Nephron (organoid): ENCODE results near the gene TNPO2.

Source experiments
- H3K27ac Mint-ChIP-seq, 3 experiments: 2 replicates each; pipeline ENCODE4 v1.8.0; 2020; ENCODE audit warnings: mixed read lengths in 3 of 3, mild to moderate bottlenecking in 2 of 3, moderate library complexity in 1 of 3
- H3K27me3 Mint-ChIP-seq: 2 replicates; pipeline ENCODE4 v1.8.0; 2021; ENCODE audit warnings: low read depth, mild to moderate bottlenecking, moderate library complexity, mixed read lengths
- H3K36me3 Mint-ChIP-seq: 2 replicates; pipeline ENCODE4 v1.8.0; 2020; ENCODE audit warnings: low read depth, mixed read lengths
- H3K4me1 Mint-ChIP-seq: 2 replicates; pipeline ENCODE4 v1.8.0; 2020; ENCODE audit warnings: mixed read lengths
- H3K4me3 Mint-ChIP-seq, 3 experiments: 2 replicates each; pipeline ENCODE4 v1.8.0; 2020; ENCODE audit warnings: mild to moderate bottlenecking in 3 of 3, mixed read lengths in 3 of 3, moderate library complexity in 2 of 3
- H3K9me3 Mint-ChIP-seq: 2 replicates; pipeline ENCODE4 v1.8.0; 2020; ENCODE audit warnings: mixed read lengths
- CTCF ChIP-seq, 3 experiments: fragments of 200-600 bp; sonication (generic); IDR thresholded peaks; one replicate each; pipeline ENCODE4 v1.5.0; 2021; ENCODE audit warnings: antibody characterized with exemption in 3 of 3; ENCODE audit not compliant: unreplicated experiment in 3 of 3

Gene TNPO2

GRCh38 chr19:12749938-12750521 lies 26.3 kb upstream of the TNPO2 start:
- TF ChIP-seq CTCF (IDR thresholded peaks at IDR 0.05; ENCODE audit: unreplicated experiment in 3 of 3): no peak
- Mint-ChIP-seq H3K27ac (no peak overlapping the region), H3K36me3 (peaks cover 32% of the 10 kb centered on the region), H3K9me3 (peaks cover 4% of the 10 kb centered on the region), H3K4me1 (no peaks in the 10 kb centered on the region), H3K27me3 (peaks cover 57% of the 10 kb centered on the region), H3K4me3 (no peak overlapping the region)

GRCh38 chr19:12748489-12748888 lies 24.8 kb upstream of the TNPO2 start:
- TF ChIP-seq CTCF (IDR thresholded peaks at IDR 0.05; ENCODE audit: unreplicated experiment in 3 of 3): no peak
- peaks cover 56% of the 10 kb centered on the region for H3K27me3 Mint-ChIP-seq
- peaks cover 4% of the 10 kb centered on the region for H3K9me3 Mint-ChIP-seq
- peaks cover 41% of the 10 kb centered on the region for H3K36me3 Mint-ChIP-seq
- no peak overlapping the region for H3K27ac Mint-ChIP-seq
- no peaks in the 10 kb centered on the region for H3K4me1 Mint-ChIP-seq
- no peak overlapping the region for H3K4me3 Mint-ChIP-seq

- H3K9me3 Mint-ChIP-seq: peaks cover 4% of the 10 kb centered on the region
- H3K27me3 Mint-ChIP-seq: peaks cover 25% of the 10 kb centered on the region
- no peak overlapping the region for H3K27ac Mint-ChIP-seq
- no peaks in the 10 kb centered on the region for H3K4me1 Mint-ChIP-seq
- H3K36me3 Mint-ChIP-seq: peaks cover 58% of the 10 kb centered on the region
- no peak for TF ChIP-seq CTCF (IDR thresholded peaks at IDR 0.05; ENCODE audit: unreplicated experiment in 3 of 3)
- no peak overlapping the region for H3K4me3 Mint-ChIP-seq
Observed at GRCh38 chr19:12745166-12745897, 21.6 kb upstream of the TNPO2 start.

- H3K4me1 Mint-ChIP-seq: peaks cover 28% of the 10 kb centered on the region
- no peaks in the 10 kb centered on the region for H3K9me3 Mint-ChIP-seq
- peak overlapping the region; percentile 97 to 98 (median 97) for H3K27ac Mint-ChIP-seq
- peak overlapping the region; percentile 98 to 100 (median 99) for H3K4me3 Mint-ChIP-seq
- no peaks in the 10 kb centered on the region for H3K27me3 Mint-ChIP-seq
- no peak for TF ChIP-seq CTCF (IDR thresholded peaks at IDR 0.05; ENCODE audit: unreplicated experiment in 3 of 3)
- H3K36me3 Mint-ChIP-seq: peaks cover 29% of the 10 kb centered on the region
Observed at GRCh38 chr19:12737835-12738351, 14.2 kb upstream of the TNPO2 start.

- Mint-ChIP-seq H3K4me3 (peak within 1 kb of the TSS; percentile 98 to 100 (median 99)), H3K27me3 (no peaks in the 10 kb centered on the region), H3K36me3 (peaks cover 28% of the 10 kb centered on the region), H3K27ac (peak within 1 kb of the TSS; percentile 97 to 98 (median 97)), H3K9me3 (no peaks in the 10 kb centered on the region), H3K4me1 (peaks cover 32% of the 10 kb centered on the region)
- no peak for TF ChIP-seq CTCF (IDR thresholded peaks at IDR 0.05; ENCODE audit: unreplicated experiment in 3 of 3)
Observed at GRCh38 chr19:12736995-12737834, 13.5 kb upstream of the TNPO2 start, which contains the start of gene GET3. TSS of gene GET3 (plus strand) at chr19:12737497. CDS start at chr19:12737506, 9 bp downstream.
